ENCODE measurements around the gene JADE3.

The JADE3 gene

DNA sequence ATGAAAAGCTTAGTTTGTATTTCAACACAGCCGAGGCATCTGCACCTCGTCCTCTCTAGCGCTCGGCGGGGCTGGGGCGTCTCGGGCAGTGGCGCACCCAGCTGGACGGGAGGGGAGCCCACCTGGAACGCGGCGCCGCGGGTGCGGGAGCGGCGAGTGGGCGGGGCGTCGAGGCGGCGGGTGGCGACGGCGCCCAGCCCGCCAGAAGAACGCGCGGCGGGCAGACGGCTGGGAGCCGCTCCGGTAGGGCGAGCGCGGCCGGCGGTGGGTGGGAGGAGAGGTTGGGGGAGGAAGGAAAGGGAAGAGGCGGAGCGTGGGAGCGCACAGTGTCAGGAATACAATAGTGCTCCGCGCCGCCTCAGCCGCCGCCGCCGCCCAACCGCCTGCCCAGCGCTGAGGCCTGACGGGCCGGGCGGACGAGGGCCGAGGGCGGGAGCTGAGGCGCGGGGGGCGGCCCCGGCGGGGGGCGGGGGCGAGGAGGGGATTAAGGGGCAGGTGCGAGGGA, at the start of gene JADE3:
Gene JADE3 (plus strand): TSS at position 324 of the 505 bp plus-strand sequence. CDS start 72,474 bp downstream, outside the sequence.
- DNase-seq (ENCODE audit: low spot score) = peak; percentile 60

GRCh38 chrX:46863072-46863471, 49.1 kb upstream of the JADE3 start:
- DNase-seq (ENCODE audit: low spot score) = no peak

DNA sequence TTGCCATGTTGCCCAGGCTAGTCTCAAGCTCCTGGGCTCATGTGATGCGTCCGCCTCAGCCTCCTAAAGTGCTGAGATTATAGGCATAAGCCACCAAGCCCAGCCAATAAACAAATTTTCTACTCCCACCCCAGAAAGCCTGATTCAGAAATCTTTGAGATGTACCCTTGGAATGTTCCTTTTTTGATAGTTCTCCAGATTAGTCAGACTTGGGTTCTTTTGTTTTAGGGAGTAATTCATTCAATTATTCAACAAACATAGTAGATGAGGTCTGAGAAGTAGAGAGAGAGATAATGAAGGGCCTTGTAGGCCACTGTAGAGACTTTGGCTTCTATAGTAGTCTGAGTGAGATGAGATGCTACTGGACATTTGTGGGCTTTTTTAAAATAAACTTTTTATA, 47.6 kb upstream of the JADE3 start:
- DNase-seq (ENCODE audit: low spot score) = no peak

GRCh38 chrX:46865281-46865680, 46.9 kb upstream of the JADE3 start:
- no peak for DNase-seq (ENCODE audit: low spot score)

DNA sequence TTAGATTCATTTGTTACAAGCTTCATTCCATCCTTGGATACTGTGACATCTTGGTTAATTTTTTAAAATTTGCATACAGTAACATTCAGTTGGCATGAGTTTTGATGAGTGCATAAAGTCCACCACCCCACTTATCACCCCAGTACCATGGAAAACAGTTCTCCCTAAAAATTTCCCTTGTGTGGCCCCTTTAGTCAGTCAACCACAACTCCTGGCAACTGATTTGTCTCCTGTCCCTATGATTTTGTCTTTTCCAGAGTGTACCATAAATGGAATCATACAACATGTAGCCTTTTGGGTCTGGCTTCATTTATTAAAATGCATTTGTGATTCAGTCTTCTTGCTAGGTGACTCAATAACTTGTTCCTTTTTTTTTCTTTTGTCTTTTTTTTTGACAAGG, 45.5 kb upstream of the JADE3 start:
- DNase-seq (ENCODE audit: low spot score) = no peak

- no peak for DNase-seq (ENCODE audit: low spot score)
These were observed 38.5 kb upstream of the JADE3 start for GRCh38 chrX:46873746-46874145.

DNA sequence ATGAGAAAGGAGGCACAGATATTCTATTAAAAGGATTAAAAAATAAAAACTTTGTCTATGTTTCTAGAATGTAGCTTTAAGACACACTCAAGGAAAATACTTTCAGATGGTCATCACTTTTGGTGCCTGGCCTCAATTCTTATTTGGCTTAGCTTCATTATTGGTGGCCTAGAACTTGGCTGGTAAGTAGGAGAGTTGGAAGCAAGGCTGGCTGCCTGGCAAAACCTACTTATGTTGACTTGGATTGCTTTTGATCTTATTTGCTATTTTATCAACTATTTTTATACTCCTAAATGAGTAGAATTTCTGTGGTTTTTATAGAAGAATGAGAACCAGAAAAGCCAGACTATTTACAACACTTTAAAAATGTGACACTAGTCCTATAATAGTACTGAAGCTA, 35.3 kb upstream of the JADE3 start:
- no peak for DNase-seq (ENCODE audit: low spot score)

GRCh38 chrX:46882266-46882665, 30.0 kb upstream of the JADE3 start:
- DNase-seq (ENCODE audit: low spot score) = no peak

GRCh38 chrX:46884799-46885198, 27.4 kb upstream of the JADE3 start:
- no peak for DNase-seq (ENCODE audit: low spot score)

DNA sequence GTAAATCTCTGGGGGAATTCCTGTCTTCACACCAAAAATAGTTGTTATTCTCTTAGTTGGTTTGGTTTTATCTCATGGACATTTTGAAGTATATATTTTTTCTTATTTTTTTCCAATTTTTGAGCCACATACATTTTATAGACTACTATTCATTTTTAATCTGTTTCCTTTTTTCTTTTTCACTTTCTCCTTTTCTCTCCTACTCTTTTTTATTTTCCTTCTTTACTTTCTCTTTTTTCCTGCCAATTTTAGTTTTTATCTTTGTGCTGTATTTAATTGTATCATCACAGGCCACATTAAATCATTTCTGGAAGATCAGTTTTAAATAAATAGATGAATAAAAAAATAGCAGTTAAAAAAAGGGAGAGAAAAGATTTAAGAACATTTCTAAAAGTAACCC, 14.0 kb upstream of the JADE3 start:
- DNase-seq (ENCODE audit: low spot score) = no peak

DNA sequence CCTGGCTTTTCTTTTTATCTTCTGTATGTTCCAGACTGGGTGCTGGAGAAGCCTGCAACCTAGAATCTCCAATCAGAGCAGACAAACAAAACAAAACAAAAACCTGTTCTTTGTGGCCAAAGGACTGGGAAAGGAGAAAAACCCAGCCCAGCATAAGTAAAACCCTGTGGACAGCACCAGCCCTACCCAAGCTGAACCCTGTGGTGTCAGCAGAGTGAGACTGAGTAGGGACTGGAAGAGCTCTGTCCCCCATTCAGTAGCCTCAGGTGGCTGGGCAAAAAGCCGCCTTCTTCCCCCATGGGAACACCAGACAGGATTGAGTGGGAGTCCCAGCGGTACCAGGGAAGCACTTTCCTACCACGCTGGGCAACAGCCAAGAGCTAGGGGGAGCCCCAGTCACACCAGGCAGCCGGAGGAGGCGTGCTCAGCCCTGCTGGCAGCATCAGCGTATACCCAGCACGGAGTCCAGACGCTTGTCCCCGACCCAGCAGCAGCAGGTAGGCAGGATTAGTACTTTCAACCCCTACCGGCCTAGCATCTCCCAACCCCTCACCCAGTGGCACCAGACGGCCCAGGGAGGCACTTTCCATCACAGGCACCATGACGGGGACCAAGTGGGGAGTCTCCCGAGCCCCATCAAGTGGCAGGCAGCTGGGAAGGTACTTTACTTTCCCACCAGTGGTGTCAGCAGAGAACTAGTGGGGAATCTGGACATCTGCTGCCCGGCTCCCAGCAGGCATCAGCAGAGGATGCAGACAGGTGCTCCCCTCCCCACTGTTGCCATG, 8.6 kb upstream of the JADE3 start:
- DNase-seq (ENCODE audit: low spot score) = peak; percentile 70

- no peak for DNase-seq (ENCODE audit: low spot score)
These were observed 7.6 kb upstream of the JADE3 start for GRCh38 chrX:46904626-46905025.

- DNase-seq (ENCODE audit: low spot score) = no peak
These were observed 1.8 kb upstream of the JADE3 start for GRCh38 chrX:46910415-46910814.

DNA sequence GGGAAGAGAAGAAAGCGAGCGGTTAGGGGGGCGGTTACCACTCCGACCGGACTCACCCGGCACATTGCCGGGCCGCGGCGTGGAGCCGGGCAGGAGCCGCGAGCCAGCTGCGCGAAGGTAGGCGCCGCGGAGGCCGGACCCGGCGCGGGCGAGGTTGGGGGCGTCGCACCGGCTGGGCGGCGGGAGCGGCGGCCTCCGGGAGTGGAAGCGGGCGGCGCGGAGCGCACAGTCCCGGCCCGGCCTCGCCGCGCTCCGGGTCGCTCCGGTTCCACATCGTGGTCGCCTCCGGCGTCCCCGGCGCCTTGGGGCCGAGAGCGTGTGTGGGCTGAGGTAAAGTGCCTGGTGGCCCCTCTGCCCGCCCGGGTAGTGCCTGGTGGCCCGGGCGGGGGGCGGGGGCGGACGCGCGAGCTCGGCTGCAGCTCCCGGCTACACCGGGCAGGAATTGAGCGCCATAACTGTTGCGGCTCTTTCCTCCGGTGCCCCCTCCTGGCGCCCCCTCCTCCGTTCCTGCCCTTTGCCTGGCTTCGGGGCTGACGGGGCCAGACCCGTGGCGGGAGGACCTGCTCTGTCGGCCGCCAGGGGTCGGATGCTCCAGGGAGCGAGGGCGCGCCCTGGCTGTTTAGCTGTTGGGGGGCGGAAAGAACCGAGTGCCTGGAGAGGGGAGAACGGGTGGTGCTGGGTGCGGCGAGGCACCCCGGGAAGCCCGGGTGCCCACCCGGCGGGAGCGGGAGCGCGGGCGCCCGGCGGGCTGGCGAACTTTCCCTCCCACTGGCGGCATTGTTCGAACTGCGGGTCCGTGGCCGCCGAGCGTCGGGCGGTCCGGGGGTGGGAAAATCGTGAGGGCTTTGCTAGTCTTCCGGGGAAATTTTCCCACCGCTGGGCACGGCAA, 626 bp downstream of the JADE3 start:
- peak; percentile 58 for DNase-seq (ENCODE audit: low spot score)

DNA sequence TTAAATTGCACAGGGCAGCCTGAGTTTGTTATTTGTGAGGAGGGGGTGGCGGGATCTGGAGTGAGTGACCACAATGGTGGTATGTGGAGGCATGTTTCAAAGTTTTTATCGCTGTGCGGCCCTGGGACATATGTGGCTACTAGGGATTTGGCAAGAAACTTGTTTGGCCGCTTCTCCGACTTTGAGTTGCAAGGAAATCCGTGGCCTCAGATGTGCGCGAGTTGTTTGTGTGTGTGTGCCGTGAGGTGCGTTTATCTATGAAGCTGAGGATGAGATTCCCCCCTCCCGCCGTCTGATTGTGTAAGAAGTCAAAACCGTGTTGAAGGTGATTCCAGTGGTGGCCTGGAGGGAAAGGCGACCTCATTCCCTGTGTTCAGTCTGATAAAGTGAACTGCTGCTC, 1.4 kb downstream of the JADE3 start:
- no peak for DNase-seq (ENCODE audit: low spot score)

DNA sequence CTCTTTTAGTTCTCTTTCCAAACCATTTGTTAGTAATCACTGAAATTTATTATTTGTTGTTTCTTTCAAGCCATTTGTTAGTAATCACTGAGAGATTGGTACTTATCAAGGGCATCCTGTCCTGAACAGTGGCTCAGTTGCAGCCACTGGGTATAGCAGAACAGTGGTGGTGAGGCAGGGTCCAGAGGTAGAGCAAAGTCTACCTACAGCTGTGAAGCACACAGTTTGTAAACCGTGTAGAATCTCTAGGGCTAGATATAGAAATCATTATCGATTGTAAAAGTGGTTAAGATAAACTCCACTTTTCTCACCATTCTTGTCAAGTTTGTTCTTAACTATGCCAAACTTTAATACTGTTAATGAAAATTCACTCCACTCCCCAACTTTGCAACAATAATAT, 4.1 kb downstream of the JADE3 start:
- DNase-seq (ENCODE audit: low spot score) = no peak

- DNase-seq (ENCODE audit: low spot score) = no peak
These were observed 5.4 kb downstream of the JADE3 start for GRCh38 chrX:46917622-46918021.

DNA sequence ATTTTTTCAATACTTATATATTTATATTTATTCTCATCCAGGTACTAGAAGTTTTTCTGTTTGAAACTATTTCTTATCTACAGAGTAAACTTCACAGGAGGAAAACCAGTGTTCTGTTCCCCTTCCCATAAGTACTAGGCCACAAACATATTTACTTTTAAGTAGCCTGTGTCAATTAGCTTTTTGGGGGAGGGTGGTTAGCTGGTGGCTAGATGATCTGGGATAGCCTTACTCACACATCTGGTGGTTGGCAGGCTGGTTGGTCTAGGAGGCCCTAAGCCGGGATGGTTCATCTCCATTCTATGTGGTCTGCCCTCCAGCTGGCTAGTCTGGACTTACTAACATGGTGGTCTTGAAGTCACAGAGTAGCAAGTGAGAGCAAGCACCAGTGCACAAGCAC, 6.2 kb downstream of the JADE3 start:
- no peak for DNase-seq (ENCODE audit: low spot score)

DNA sequence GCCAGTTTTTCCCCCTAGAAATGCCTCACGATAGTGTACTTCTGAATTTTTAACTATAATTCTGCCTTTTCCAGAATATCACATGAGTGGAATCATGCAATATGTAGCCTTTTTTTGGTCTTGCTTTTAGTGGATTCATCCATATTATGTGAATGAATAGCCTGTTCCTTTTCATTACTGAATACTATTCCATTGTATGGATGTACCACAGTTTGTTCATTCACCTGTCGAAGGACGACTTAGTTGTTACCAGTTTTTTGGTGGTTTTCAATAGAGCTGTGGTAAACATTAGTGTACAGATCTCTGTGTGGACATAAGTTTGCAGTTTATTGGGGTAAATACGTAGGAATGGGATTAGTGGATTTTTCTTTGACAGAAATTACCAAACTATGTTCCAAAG, 8.0 kb downstream of the JADE3 start:
- DNase-seq (ENCODE audit: low spot score) = no peak

- no peak for DNase-seq (ENCODE audit: low spot score)
These were observed 10.4 kb downstream of the JADE3 start for GRCh38 chrX:46922611-46923010.

GRCh38 chrX:46927718-46928117, 15.5 kb downstream of the JADE3 start:
- no peak for DNase-seq (ENCODE audit: low spot score)

DNA sequence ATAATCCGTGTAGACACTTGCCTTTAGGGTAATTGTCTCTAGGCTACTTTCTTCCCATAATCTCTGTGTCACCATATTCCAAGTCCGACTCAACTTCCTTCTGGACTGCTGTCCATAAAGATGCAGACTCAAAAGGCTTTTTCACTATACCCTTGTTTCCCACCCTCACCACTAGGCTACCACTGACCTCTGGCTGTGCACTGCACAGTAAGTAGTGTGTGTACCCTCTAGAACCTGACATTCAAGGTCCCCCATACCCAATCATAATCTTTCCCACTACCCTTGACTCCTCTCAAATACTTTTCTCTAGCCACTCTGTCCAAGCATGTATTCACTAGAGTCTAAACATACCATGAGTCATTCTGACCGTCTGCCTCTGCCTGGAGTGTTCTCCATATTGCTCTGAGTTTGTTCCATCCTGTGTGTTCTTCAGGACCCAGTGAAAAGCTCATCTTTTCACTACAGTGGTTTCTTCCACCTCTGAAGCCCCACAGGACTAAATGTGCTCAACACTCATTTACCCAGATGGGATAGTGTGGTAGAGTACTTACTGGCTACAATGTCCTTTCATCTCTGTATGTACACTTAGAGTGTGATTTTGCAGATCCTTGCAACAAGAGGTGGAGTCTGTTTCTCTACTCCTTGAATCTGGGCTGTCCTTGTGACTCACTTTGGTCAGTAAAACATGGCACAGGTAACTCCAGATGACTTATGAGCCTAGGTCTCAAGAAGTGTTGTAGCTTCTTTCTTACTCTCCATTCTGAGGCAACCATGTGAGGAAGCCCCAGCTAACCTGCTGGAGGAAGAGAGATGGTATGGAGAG, 17.4 kb downstream of the JADE3 start:
- DNase-seq (ENCODE audit: low spot score) = no peak
